ENCODE measurements around the gene TASOR2.

The TASOR2 gene

DNA sequence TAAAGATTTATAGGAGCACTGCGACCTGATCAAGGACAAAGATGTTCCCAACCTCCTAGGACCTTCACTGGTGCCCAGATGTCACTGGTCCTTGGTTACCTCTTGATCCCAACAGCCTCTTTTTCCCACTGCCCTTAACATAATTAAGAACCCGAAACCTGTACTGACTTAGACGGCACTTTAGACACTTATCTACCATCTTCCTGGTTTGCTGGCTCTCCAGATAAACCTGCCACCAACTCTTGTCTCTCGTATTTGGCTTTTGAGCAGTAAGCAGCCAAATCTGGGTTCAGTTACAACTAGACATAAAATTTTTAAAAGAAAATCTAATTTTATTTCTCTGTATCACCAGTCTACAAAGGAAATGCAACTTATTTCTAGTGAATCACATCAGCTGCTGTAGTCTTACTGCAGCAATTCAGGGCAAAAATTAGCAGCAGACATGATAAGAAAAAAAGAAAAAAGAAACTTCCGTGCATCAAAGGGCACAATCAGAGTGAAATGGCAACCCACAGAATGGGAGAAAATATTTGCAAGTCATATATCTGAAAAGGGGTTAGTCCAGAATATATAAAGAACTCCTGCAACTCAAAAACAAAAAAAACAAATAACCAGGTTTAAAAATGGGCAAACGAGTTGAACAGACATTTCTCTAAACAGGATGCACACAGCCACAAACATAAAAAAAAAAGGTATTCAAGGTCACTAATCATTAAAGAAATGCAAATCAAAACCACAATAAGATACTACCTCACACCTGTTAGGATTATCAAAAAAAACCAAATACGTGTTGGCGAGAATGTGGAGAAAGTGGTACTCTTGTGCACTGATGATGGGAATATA lies 27.7 kb upstream of the TASOR2 start:
- DNase-seq (ENCODE audit: low spot score) = no peak

- DNase-seq (ENCODE audit: low spot score) = no peak
These were observed 25.6 kb upstream of the TASOR2 start for GRCh38 chr10:5658871-5659618.

- no peak for DNase-seq (ENCODE audit: low spot score)
These were observed 24.7 kb upstream of the TASOR2 start for GRCh38 chr10:5659702-5660528.

DNA sequence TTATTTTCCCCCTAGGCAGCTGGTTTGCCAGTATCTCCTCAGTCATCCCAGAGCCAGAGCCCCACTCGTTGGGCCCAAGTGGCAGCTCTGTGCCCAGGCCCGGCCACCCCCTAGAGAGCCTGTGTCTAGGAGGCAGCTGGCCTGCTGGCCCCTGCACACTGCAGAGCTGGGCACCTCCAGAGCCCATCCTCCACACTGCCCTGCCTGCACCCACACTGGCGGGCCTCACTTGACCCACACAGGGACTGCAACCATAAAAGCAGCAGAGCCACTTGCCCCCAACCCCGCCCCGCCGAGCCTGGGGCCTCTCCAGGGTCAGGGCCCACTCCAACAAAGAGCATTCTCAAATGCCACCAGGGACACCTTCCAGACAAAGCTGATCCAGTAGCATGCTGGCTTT lies 23.6 kb upstream of the TASOR2 start:
- DNase-seq (ENCODE audit: low spot score) = no peak

DNA sequence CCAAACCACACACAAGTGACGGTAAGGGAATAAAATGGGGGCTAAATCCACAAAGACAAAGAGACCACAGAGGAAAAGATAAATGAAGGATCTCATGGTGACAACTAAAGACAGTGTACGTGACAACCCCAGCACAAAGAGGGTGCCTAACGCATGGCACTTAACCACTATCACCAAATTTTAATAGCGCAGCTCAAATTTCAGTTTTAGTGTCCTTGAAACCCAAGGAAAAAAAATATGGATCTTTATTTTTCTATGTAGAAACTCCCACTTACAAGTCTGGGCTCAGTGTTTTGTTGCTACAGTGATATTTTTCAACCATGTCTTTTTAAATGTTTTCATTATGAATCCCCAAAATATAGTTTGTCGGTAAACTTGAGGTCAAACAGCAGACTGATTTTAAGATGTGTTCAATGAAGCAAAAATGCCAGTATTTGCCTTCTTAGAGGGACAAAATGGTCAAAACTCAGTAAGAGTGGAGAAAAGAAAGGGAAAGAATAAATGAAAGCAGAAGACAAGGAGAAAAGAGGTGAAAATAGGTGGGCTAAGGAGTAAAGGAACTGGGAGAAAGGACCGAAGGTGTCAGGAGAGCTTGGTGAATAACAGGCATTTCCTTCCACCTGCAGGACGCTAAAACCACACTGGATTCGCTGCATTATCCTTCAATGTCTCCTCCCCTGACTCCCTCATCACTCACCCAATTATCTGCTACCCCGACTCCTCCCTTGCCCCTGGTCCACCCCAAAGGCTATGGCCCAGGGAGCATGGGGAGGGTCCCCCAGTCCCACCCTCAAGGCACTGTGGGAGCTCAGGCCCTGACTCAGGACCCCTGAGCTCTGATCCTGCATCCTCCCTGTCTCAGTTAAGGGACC lies 21.7 kb upstream of the TASOR2 start:
- DNase-seq (ENCODE audit: low spot score) = no peak

DNA sequence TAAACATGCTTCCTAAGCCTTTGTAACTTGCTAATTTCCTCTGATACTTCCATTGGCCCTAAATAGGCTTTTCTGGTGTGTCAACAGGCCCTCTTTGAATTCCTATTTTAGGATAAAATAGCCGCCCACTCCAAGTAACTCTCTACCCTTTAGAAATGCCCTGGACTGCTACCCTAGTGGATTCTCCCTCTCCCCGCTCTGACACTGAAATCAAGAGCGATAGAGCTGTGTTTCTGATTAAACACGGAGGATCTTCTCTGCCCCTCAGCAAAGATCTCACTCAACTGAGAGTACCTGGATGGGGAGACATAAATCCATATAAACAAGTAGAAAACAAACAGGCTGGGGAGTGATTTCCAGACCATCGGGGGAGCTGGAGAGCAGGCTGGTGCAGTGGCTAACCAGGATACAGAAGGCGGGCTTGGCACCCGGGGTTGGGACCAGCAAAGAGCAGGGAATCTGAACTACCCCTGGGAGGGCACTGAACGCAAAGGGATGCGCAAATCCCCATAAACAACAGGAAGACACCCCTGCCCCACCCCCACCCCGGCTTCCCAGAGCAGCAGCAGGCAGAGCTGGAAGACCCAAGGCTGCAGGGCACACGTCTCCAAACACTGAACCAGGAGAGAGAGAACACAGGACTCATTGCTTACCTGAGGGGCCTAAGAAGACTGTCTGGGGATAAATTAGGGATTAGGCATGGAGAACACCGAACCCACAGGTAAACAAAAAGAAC lies 20.8 kb upstream of the TASOR2 start:
- no peak for DNase-seq (ENCODE audit: low spot score)

GRCh38 chr10:5665373-5666007 lies 19.1 kb upstream of the TASOR2 start:
- no peak for DNase-seq (ENCODE audit: low spot score)

DNA sequence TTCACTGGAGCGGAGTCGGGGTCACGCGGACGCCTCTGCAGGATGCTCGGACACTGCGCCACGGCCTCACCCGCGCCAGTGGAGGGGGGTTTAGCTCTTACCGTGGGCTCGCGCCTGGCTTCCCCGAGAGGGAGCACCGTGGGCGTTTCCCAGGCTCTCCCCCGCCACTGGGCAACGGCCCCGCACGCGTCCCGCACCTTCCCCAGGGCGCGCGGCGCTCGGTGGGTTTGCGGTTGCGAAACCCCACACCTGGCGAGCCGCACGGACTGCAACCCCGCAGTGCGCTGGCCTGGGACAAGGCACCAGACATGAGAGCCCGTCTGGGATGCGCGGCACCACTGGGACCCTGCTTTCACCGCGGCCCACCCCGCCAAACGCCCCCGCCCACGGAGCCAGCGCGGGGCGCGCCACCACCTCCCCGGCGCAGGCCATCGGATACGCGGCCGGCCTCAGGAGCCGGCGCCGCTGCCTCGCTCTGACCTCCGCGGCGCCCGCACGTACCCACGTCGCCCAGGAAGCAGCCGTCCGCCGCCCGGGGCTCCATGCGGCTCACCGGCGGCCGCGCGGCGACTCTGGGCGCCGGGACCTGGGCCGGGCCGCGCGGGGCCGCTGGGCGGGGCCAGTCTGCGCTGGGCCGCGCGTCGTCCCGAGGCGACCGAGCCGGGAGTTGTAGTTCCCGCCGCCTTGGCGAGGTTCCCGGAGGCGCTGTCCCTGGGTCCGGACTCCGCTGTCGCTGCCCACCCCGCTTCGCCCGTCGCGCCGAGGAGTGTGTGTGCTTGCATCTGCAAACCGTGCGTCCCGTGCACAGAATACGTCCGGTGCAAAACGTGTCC lies 18.4 kb upstream of the TASOR2 start, which contains the start of gene ASB13:
Gene ASB13, minus strand, starts transcription at position 588 of the 833 bp plus-strand sequence. Its CDS starts 44 bp downstream, at position 544.
- DNase-seq (ENCODE audit: low spot score) = no peak

GRCh38 chr10:5666841-5667630 lies 17.6 kb upstream of the TASOR2 start:
- no peak for DNase-seq (ENCODE audit: low spot score)

DNA sequence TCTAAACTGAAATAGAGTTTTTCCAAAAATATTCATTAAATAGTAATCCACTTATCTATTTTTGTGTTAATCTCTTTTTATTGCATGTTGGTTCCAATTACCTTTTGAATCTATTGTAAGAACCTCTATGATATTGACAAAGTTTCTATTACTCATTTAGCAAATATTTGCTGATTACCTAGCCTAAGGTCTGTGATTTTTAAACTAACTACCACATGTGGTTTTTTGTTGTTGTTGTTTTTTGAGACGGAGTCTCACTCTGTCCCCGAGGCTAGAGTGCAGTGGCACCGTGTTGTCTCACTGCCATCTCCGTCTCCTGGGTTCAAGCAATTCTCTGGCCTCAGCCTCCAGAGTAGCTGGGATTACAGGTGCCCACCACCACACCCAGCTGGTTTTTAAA lies 16.2 kb upstream of the TASOR2 start:
- DNase-seq (ENCODE audit: low spot score) = no peak

DNA sequence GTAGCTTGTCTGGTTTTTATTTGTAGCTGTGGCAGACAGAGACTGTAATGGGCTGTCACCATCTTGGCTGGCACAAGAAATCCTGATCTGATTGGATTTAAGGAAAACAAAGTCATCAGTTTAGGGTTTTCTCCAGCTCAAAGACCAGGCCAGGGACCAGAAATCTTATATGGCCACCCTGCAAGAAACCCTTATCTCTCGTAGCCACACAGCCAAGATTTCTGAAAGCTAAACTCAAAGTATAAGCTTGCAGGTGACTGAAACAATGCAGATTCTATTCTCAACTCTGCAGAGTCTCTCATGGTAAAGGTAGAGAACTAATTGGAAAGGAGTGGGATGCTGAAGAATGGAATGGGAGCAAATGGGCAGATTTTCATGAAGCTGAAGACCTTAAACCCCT lies 15.0 kb upstream of the TASOR2 start:
- no peak for DNase-seq (ENCODE audit: low spot score)

GRCh38 chr10:5670662-5671375 lies 13.8 kb upstream of the TASOR2 start:
- DNase-seq (ENCODE audit: low spot score) = no peak

GRCh38 chr10:5678397-5679036 lies 6.1 kb upstream of the TASOR2 start:
- no peak for DNase-seq (ENCODE audit: low spot score)

GRCh38 chr10:5679037-5679435 lies 5.6 kb upstream of the TASOR2 start:
- no peak for DNase-seq (ENCODE audit: low spot score)

DNA sequence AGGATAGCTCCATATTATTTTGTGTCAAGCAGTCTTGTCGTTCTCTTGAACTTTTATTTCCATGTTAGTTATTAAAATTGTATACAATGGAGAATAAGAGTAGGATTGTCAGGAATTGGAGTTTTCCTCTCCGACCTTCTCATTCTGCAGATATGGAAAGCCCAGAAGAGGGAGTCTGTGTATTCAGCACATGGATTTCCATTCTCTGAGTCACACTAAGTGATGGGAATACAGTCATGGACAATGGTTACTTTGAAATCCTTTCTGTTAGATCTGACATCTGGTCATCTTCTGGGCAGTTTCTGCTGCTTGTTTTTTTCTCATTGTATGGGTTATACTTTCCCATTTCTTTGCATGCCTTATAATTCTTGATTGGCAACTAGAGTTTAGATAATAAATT lies 5.0 kb upstream of the TASOR2 start:
- DNase-seq (ENCODE audit: low spot score) = no peak

DNA sequence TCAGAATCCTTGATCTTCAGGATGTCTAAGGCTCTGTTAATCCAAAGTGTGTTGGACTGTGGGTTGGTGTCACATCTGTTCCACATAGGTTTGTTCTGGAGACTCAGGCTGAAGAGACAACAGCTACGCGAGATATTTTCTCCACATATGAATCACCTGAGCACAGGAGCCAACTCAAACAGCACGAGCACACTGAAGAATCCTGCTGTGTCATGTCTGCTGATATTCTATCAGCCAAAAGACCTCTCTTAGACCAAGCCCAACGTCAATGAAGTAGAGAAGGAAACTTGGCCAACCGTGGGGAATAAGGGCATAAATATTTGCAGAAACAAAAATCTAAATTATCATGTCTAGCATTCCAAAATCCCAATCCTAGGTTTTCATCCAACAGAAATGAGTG lies 2.7 kb upstream of the TASOR2 start:
- no peak for DNase-seq (ENCODE audit: low spot score)

DNA sequence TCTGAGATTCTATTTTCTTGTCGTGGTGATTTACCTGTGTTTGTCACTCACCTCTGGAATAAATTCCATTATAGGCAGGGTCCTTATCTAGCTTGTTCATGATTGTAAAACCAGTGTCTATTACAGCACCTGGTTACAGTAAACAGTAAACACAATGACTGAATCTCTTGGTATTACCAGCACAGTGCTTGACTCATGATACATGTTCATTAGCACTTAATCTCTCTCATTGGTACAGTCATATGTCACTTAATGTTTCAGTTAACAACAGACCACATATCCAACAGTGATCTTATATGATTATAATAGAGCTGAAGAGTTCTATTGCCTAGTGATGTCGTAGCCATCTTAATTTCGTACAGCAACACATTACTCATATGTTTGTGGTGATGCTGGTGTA lies 1.6 kb upstream of the TASOR2 start:
- no peak for DNase-seq (ENCODE audit: low spot score)
